Spinal cord (tissue), 10 donors: ENCODE results near the gene ZDHHC3. TPM values are rescaled to one million over a fixed set of nuclear protein-coding genes. Genes with fewer than 3 reads are reported as not detected.
A peak's percentile ranks its signal among the peaks of the same experiment; 100 is the strongest.

Experiments
- DNase-seq, 6 donors: peaks; one replicate each; pipeline versions ENCODE4 v3.0.0 to v3.0.0-alpha.2; 2013 to 2015; ENCODE audit warnings: low spot score in 6 of 6, low read depth in 4 of 6
- H3K27ac ChIP-seq: one replicate; pipeline ENCODE4 v1.5.1; 2013; ENCODE audit warnings: low read depth, low read length, control low read depth
- H3K27me3 ChIP-seq: one replicate; pipeline ENCODE4 v1.6.1; 2013; ENCODE audit warnings: low read length; ENCODE audit not compliant: control insufficient read depth, insufficient read depth
- H3K36me3 ChIP-seq: one replicate; pipeline ENCODE4 v1.6.1; 2013; ENCODE audit warnings: low read length; ENCODE audit not compliant: control insufficient read depth, insufficient read depth
- H3K4me1 ChIP-seq: one replicate; pipeline ENCODE4 v1.6.1; 2013; ENCODE audit warnings: low read length; ENCODE audit not compliant: control insufficient read depth, insufficient read depth
- H3K4me3 ChIP-seq: one replicate; pipeline ENCODE4 v1.5.1; 2013; ENCODE audit warnings: low read depth, low read length, control low read depth
- H3K9me3 ChIP-seq: one replicate; pipeline ENCODE4 v1.6.1; 2013; ENCODE audit warnings: low read length; ENCODE audit not compliant: control insufficient read depth, insufficient read depth
- WGBS: methylation state at CpG from one replicate; pipeline ENCODE4 v1.1.5; 2013; ENCODE audit warnings: missing lambda C conversion rate; ENCODE audit not compliant: insufficient coverage; 5-methylcytosine and 5-hydroxymethylcytosine counted together
- polyA plus RNA-seq, 2 donors: library from polyadenylated mRNA; unstranded; fragments of 120-200 nt; gene quantifications; one replicate each; pipeline ENCODE4 v1.2.1, GENCODE V29; 2013; ENCODE audit not compliant: insufficient read length in 2 of 2
- total RNA-seq, 2 donors: library from RNA; depleted of rRNA in 1 of 2; stranded (reverse); fragments of 120-200 nt in 1 of 2; fragments of >200 nt in 1 of 2; gene quantifications; one replicate each; pipeline versions ENCODE4 v1.2.3 to v1.2.4, GENCODE V29; 2013 to 2014
- donor health status: healthy.

Gene ZDHHC3
- total and polyA plus RNA-seq, 4 donors, result 57.8 to 95.8 (median 70.6) TPM

GRCh38 chr3:44909063-44909462 lies 66.9 kb downstream of the ZDHHC3 start:
- Histone ChIP-seq H3K4me1 (no peaks in the 10 kb centered on the region), H3K36me3 (no peaks in the 10 kb centered on the region), H3K27ac (no peak overlapping the region), H3K27me3 (no peaks in the 10 kb centered on the region), H3K4me3 (no peak overlapping the region), H3K9me3 (no peaks in the 10 kb centered on the region)
- no peak for DNase-seq
- WGBS, result 80% methylated on average over 1 of the region's 2 CpGs

DNA sequence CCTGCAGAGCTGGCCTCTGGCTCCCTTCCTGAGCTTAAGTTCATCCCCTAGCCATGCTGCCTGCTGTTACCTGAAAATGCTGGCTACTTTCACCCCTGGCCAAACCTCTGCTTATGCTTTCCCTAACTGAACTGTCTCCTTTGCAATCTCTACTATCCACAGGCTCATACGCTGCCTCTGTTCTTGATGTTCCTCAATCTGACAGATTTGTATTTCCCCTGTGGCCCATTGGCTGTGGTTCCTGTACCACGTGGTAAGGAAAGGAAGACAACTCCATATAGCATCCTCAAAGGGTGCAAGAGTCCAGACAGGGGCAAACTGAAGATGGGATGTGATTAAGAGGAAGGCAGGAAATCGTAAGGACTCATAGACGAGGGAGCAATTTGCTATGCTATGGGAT lies 68.4 kb downstream of the ZDHHC3 start:
- peak in 1 of 6 donors; percentile 25 for DNase-seq
- Histone ChIP-seq H3K4me1 (no peaks in the 10 kb centered on the region), H3K4me3 (no peak overlapping the region), H3K36me3 (no peaks in the 10 kb centered on the region), H3K27ac (no peak overlapping the region), H3K27me3 (no peaks in the 10 kb centered on the region), H3K9me3 (no peaks in the 10 kb centered on the region)
- 70% methylated on average over 2 of the region's 4 CpGs for WGBS

DNA sequence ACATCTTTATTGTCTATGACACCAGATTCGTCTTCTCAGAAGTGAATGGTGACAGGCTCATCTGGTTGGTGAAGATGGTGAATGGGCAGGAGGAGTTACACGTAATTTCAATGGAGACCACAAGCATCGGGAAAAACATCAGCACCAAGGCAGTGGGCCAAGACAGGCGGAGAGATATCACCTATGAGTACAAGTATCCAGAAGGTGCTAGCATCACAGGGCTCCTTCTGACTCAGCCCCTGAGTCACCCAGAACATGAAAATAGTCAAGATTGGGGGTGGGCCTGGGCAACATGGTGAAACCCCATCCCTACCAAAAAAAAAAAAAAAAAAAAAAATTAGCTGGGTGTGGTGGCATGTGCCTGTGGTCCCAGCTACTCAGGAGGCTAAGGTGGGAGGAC lies 69.0 kb downstream of the ZDHHC3 start:
- no peaks in the 10 kb centered on the region for H3K27me3 ChIP-seq
- H3K4me1 ChIP-seq, result no peaks in the 10 kb centered on the region
- H3K36me3 ChIP-seq, result no peaks in the 10 kb centered on the region
- H3K4me3 ChIP-seq, result no peak overlapping the region
- no peak for DNase-seq
- H3K27ac ChIP-seq, result no peak overlapping the region
- no peaks in the 10 kb centered on the region for H3K9me3 ChIP-seq
- 73% methylated on average over 4 of the region's 4 CpGs for WGBS

GRCh38 chr3:44905446-44906157 lies 70.4 kb downstream of the ZDHHC3 start:
- Histone ChIP-seq H3K36me3 (no peaks in the 10 kb centered on the region), H3K4me3 (no peak overlapping the region), H3K27ac (no peak overlapping the region), H3K9me3 (no peaks in the 10 kb centered on the region), H3K27me3 (no peaks in the 10 kb centered on the region), H3K4me1 (no peaks in the 10 kb centered on the region)
- WGBS, result 57% methylated on average over 1 of the region's 3 CpGs
- DNase-seq, result no peak

DNA sequence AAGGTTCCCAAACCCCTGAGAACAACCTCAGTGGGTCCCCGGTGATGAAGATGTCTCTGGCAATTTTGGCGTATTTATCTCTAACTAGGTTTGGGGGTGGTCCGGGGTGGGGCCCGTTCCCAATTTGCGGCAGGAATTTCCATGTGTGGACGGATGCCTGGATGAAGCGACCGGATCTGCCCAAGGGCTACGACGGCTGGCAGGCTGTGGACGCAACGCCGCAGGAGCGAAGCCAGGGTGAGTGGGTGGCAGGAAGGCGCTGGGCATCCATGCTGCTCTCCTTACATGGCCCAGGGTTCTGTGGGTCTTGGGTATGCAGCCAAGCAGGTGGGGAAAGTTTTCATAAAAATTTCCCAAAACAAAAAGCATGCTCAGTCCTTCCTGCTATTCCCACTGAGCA lies 72.2 kb downstream of the ZDHHC3 start:
- Histone ChIP-seq H3K4me3 (no peak overlapping the region), H3K36me3 (no peaks in the 10 kb centered on the region), H3K9me3 (no peaks in the 10 kb centered on the region), H3K27ac (no peak overlapping the region), H3K27me3 (peaks cover 2% of the 10 kb centered on the region), H3K4me1 (no peaks in the 10 kb centered on the region)
- 97% methylated on average over 15 of the region's 15 CpGs for WGBS
- DNase-seq, result no peak

GRCh38 chr3:44903314-44903713 lies 72.7 kb downstream of the ZDHHC3 start:
- Histone ChIP-seq H3K27ac (no peak overlapping the region), H3K27me3 (peaks cover 2% of the 10 kb centered on the region), H3K36me3 (no peaks in the 10 kb centered on the region), H3K9me3 (no peaks in the 10 kb centered on the region), H3K4me1 (no peaks in the 10 kb centered on the region), H3K4me3 (no peak overlapping the region)
- WGBS, result 42% methylated on average over 2 of the region's 2 CpGs
- DNase-seq, result no peak

GRCh38 chr3:44902628-44903027 lies 73.3 kb downstream of the ZDHHC3 start:
- H3K27ac ChIP-seq, result no peak overlapping the region
- H3K36me3 ChIP-seq, result no peaks in the 10 kb centered on the region
- no peak overlapping the region for H3K4me3 ChIP-seq
- 66% methylated on average over 4 of the region's 4 CpGs for WGBS
- H3K4me1 ChIP-seq, result no peaks in the 10 kb centered on the region
- DNase-seq, result no peak
- no peaks in the 10 kb centered on the region for H3K9me3 ChIP-seq
- peaks cover 2% of the 10 kb centered on the region for H3K27me3 ChIP-seq

GRCh38 chr3:44899683-44900367 lies 76.1 kb downstream of the ZDHHC3 start:
- Histone ChIP-seq H3K9me3 (no peaks in the 10 kb centered on the region), H3K4me1 (no peaks in the 10 kb centered on the region), H3K27ac (no peak overlapping the region), H3K4me3 (no peak overlapping the region), H3K36me3 (no peaks in the 10 kb centered on the region), H3K27me3 (peaks cover 2% of the 10 kb centered on the region)
- no peak for DNase-seq
- 33% methylated on average over 4 of the region's 13 CpGs for WGBS

DNA sequence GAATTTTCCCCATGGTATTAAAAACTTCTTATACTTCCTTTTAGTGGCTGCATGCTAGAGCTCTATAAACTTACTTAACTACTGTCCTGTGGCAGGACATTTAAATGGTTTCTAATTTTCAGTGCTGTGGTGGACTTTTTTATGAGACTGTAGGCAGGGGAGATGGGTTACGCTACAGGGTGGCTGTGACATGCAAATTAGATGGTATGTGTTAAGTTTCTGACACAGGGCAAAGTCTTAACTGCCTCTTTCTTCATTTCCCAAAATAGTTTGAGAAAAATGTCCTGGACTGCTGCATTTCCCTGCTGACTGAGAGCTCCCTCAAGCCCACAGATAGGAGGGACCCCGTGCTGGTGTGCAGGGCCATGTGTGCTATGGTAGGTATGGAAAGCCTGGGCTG lies 79.5 kb downstream of the ZDHHC3 start:
- no peak for DNase-seq
- peaks cover 2% of the 10 kb centered on the region for H3K27me3 ChIP-seq
- H3K4me1 ChIP-seq, result peaks cover 4% of the 10 kb centered on the region
- H3K4me3 ChIP-seq, result no peak overlapping the region
- no CpG with 5 or more reads among the region's 2 CpGs for WGBS
- H3K9me3 ChIP-seq, result no peaks in the 10 kb centered on the region
- no peaks in the 10 kb centered on the region for H3K36me3 ChIP-seq
- no peak overlapping the region for H3K27ac ChIP-seq

GRCh38 chr3:44894485-44894884 lies 81.5 kb downstream of the ZDHHC3 start:
- WGBS, result no CpG with 5 or more reads among the region's 5 CpGs
- no peak overlapping the region for H3K4me3 ChIP-seq

More at GRCh38 chr3:44894485-44894884, 81.5 kb downstream of the ZDHHC3 start:
- H3K27ac ChIP-seq, result no peak overlapping the region
- H3K9me3 ChIP-seq, result no peaks in the 10 kb centered on the region
- no peaks in the 10 kb centered on the region for H3K27me3 ChIP-seq
- no peaks in the 10 kb centered on the region for H3K36me3 ChIP-seq
- peak in 1 of 6 donors; percentile 10 for DNase-seq
- H3K4me1 ChIP-seq, result peaks cover 4% of the 10 kb centered on the region
